Stomach (tissue), 9 donors: Measurements from ENCODE around the gene ASIC2. TPM values are rescaled to one million over a fixed set of nuclear protein-coding genes. Genes with fewer than 3 reads are reported as not detected.

Source experiments
- DNase-seq, 2 donors: peaks; one replicate each; pipeline versions ENCODE4 v3.0.0 to v3.0.0-alpha.2; 2013 to 2019
- H3K27ac ChIP-seq, 5 donors: fragments of 200-600 bp in 4 of 5; sonication (generic) in 4 of 5; one replicate each; pipeline ENCODE4 v1.5.1; 2013 to 2019; ENCODE audit warnings: mild to moderate bottlenecking in 1 of 5, moderate library complexity in 1 of 5
- H3K27me3 ChIP-seq, 3 donors: fragments of 200-600 bp; sonication (generic); one replicate each; pipeline ENCODE4 v1.5.1; 2017 to 2019; ENCODE audit warnings: mixed run types in 1 of 3
- H3K36me3 ChIP-seq, 4 donors: fragments of 200-600 bp; sonication (generic); 1 replicate in 3 of 4; 2 replicates in 1 of 4; pipeline ENCODE4 v1.5.1; 2016 to 2019
- H3K4me1 ChIP-seq, 4 donors: fragments of 200-600 bp; sonication (generic); one replicate each; pipeline ENCODE4 v1.5.1; 2016 to 2019
- H3K4me3 ChIP-seq, 4 donors: fragments of 200-600 bp; sonication (generic) in 3 of 4; one replicate each; pipeline ENCODE4 v1.5.1; 2016 to 2019; ENCODE audit warnings: mild to moderate bottlenecking in 1 of 4
- H3K9me3 ChIP-seq, 4 donors: fragments of 200-600 bp; sonication (generic); one replicate each; pipeline ENCODE4 v1.5.1; 2016 to 2019
- CTCF ChIP-seq, 7 experiments: fragments of 450-650 bp in 4 of 7; fragments of 200-600 bp in 3 of 7; sonication (generic) in 3 of 7; IDR thresholded peaks; one replicate each; pipeline ENCODE4 v1.5.1; 2016 to 2019; ENCODE audit warnings: antibody characterized with exemption in 7 of 7, control low read depth in 2 of 7, mild to moderate bottlenecking in 1 of 7
- EP300 ChIP-seq: sonication (generic); formaldehyde crosslinking; IDR thresholded peaks from one replicate; pipeline ENCODE4 v1.6.1; 2017; ENCODE audit warnings: antibody characterized with exemption
- POLR2A ChIP-seq, 4 donors: fragments of 450-650 bp; IDR thresholded peaks; one replicate each; pipeline ENCODE4 v1.6.1; 2016; ENCODE audit warnings: antibody characterized with exemption in 4 of 4, control low read depth in 2 of 4, mild to moderate bottlenecking in 1 of 4, moderate library complexity in 1 of 4
- POLR2AphosphoS5 ChIP-seq, 3 donors: sonication (generic); formaldehyde crosslinking; IDR thresholded peaks; one replicate each; pipeline ENCODE4 v1.6.1; 2016; ENCODE audit warnings: antibody characterized with exemption in 3 of 3
- WGBS, 5 donors: extraction: QIAGEN DNeasy Blood & Tissue Kit in 3 of 5; methylation state at CpG; one replicate each; pipeline versions ENCODE4 v1.1.5 to v1.1.7; 2013 to 2018; 5-methylcytosine and 5-hydroxymethylcytosine counted together
- intact Hi-C: fragments of 100-400 bp; cut with DNase I; formaldehyde crosslinking; loops from one replicate; pipeline ENCODE4 v1.15.1; 2023; ENCODE audit warnings: low total_unique reads
- polyA plus RNA-seq, 3 donors: library from polyadenylated mRNA; stranded (reverse); fragments of 200-250 nt; gene quantifications; one replicate each; pipeline ENCODE4 v1.2.3, GENCODE V29; 2013
- total RNA-seq, 5 donors: library from RNA; depleted of rRNA; stranded (reverse); fragments of >200 nt; gene quantifications; one replicate each; pipeline versions ENCODE4 v1.1.0 to v1.2.3, GENCODE V29; 2014 to 2016
- donor health status: healthy with polysubstance abuse.
- donor health status: Bipolar disorder and iron deficiency.
- donor health status: healthy.

The ASIC2 gene
- total and polyA plus RNA-seq, 8 donors: 0.13 to 0.18 TPM; not detected in 6

- DNase-seq: no peak
- H3K36me3 ChIP-seq: no peaks in the 10 kb centered on the region
- no peaks in the 10 kb centered on the region for H3K9me3 ChIP-seq
- peaks cover 0 to 43% (median 7%) of the 10 kb centered on the region in 3 donors for H3K27me3 ChIP-seq
- no peaks in the 10 kb centered on the region for H3K4me1 ChIP-seq
- no peak overlapping the region for H3K27ac ChIP-seq
- intact Hi-C loops: no loop called here
- 64 to 70% (median 68%) methylated on average over 4 of the region's 4 CpGs for WGBS, 5 donors
- no peak for TF ChIP-seq EP300
- TF ChIP-seq POLR2AphosphoS5 (IDR thresholded peaks at IDR 0.05): no peak
- no peak for TF ChIP-seq POLR2A (IDR thresholded peaks at IDR 0.05)
- TF ChIP-seq CTCF (IDR thresholded peaks at IDR 0.05): no peak
- H3K4me3 ChIP-seq: no peak overlapping the region
Observed at GRCh38 chr17:33334703-33335102, 41.6 kb upstream of the ASIC2 start.

GRCh38 chr17:33330877-33331276 is 37.8 kb upstream of the ASIC2 start:
- DNase-seq: no peak
- Histone ChIP-seq H3K36me3 (no peaks in the 10 kb centered on the region), H3K27ac (no peak overlapping the region), H3K27me3 (peaks cover 0 to 33% (median 0%) of the 10 kb centered on the region in 3 donors), H3K4me1 (no peaks in the 10 kb centered on the region), H3K9me3 (no peaks in the 10 kb centered on the region), H3K4me3 (no peak overlapping the region)
- no peak for TF ChIP-seq EP300
- TF ChIP-seq POLR2AphosphoS5 (IDR thresholded peaks at IDR 0.05): no peak
- no peak for TF ChIP-seq POLR2A (IDR thresholded peaks at IDR 0.05)
- TF ChIP-seq CTCF (IDR thresholded peaks at IDR 0.05): no peak
- WGBS, 5 donors: 72 to 87% (median 74%) methylated on average over 3 of the region's 3 CpGs
- intact Hi-C loops: no loop called here

DNA sequence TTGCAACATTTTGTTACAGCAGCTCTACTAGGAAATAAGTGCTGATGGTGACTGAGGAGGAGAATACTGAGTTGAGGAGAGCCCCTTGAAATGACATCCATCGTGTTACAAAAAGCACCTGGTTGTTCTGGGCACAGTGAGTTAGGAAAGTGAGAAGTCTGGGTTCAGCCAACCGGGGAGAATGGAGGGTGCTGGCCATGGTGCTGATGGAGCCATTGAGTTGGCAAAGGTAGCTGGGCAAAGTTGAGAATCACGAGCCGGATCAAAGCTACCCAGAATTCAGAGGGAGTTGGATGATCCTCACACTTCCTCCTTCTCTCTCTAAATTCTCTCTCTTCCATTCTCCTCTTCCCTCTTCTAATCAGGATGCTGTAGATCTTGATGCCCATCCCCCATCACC is 35.0 kb upstream of the ASIC2 start:
- Histone ChIP-seq H3K4me1 (no peaks in the 10 kb centered on the region), H3K36me3 (no peaks in the 10 kb centered on the region), H3K27me3 (peaks cover 0 to 15% (median 0%) of the 10 kb centered on the region in 3 donors), H3K4me3 (no peak overlapping the region), H3K9me3 (no peaks in the 10 kb centered on the region), H3K27ac (no peak overlapping the region)
- intact Hi-C loops: no loop called here
- DNase-seq: peak in 1 of 2 donors; percentile 35
- TF ChIP-seq EP300 (no peak), POLR2A (IDR thresholded peaks at IDR 0.05) (no peak), POLR2AphosphoS5 (IDR thresholded peaks at IDR 0.05) (no peak), CTCF (IDR thresholded peaks at IDR 0.05) (no peak)
- 21 to 32% (median 24%) methylated on average over 4 of the region's 4 CpGs for WGBS, 5 donors

- WGBS, 5 donors: 48 to 77% (median 67%) methylated on average over 3 of the region's 3 CpGs
- no peak for DNase-seq
- Histone ChIP-seq H3K9me3 (no peaks in the 10 kb centered on the region), H3K27ac (no peak overlapping the region), H3K36me3 (no peaks in the 10 kb centered on the region), H3K4me3 (no peak overlapping the region), H3K27me3 (peaks cover 0 to 17% (median 0%) of the 10 kb centered on the region in 3 donors), H3K4me1 (no peaks in the 10 kb centered on the region)
- no peak for TF ChIP-seq CTCF (IDR thresholded peaks at IDR 0.05)
- TF ChIP-seq POLR2A (IDR thresholded peaks at IDR 0.05): no peak
- no peak for TF ChIP-seq EP300
- TF ChIP-seq POLR2AphosphoS5 (IDR thresholded peaks at IDR 0.05): no peak
- intact Hi-C loops: no loop called here
Observed at GRCh38 chr17:33324736-33325135, 31.6 kb upstream of the ASIC2 start.
